Measurements from ENCODE around the gene APOL1. TPM values are rescaled to one million over a fixed set of nuclear protein-coding genes. Genes with fewer than 3 reads are reported as not detected.

APOL1 gene
- total and polyA plus RNA-seq, 9 of the 15 experiments (the other 6 are each of a cell fraction or from before 2014, with no cell fraction given): 2.5 to 9.7 (median 5.6) TPM

DNA sequence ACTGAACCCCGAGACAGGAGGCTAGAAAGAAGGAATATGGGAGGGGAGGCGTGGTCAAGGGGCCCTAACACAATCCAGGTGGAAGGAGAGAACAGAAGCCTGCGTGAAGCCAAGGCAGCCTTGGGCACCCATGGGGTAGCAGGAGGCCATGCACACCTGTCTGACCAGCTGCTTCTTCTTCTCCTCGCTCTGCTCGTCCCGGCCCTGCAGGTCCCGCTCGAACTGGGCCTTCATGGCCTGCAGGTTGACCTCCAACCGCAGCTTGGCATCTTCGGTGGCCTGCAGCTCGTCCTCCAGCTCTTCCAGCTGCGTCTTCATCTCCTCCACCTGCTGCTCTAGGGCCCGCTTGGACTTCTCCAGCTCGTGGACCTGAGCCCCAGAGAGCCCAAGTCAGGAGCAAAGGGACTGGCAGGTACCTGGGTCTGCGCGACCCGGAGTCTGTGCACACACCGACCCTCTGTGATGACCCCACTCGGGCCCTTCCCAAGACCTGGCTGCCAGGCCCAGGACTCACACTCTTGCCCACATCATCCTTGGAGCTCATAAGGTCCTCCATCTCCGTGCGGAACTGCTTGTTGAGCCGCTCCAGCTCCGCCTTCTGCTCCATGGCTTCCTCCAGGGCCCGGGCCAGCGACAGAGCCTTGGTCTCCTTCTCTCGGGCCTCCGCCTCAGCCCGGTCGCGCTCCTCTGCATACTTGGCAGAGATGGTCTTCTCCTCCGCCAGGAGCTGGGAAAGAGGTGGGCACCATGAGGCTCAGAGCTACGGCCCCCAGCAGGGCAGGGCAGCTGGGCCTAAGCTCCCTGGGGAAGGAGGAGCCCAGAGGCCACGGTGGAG, 35.9 kb downstream of the APOL1 start:
- Histone ChIP-seq H3K27ac (ENCODE audit: extremely low read depth, low read depth, low read length) (no peak overlapping the region), H3K9me3 (replicated peaks; ENCODE audit: control insufficient read depth, insufficient read depth, low read depth, low read length) (no peaks in the 10 kb centered on the region), H3K36me3 (ENCODE audit: control insufficient read depth, insufficient read depth, low read length) (peaks cover 76% of the 10 kb centered on the region), H4K20me1 (replicated peaks; ENCODE audit: control insufficient read depth, insufficient read depth, low read length) (peaks cover 6% of the 10 kb centered on the region; the same call in 1 of the 2 replicates), H3K9me1 (ENCODE audit: control insufficient read depth, insufficient read depth, low read length) (no peaks in the 10 kb centered on the region), H3K4me3 (no peak overlapping the region), H2AFZ (ENCODE audit: low read depth, low read length) (no peak overlapping the region), H3K4me1 (replicated peaks in 1 of 2; ENCODE audit: control insufficient read depth in 2 of 2, insufficient read depth in 2 of 2, low read length in 2 of 2) (peaks cover 0 to 19% of the 10 kb centered on the region in 2 experiments; a peak in 2 of 5 replicates), H3K79me2 (ENCODE audit: control insufficient read depth, insufficient read depth, low read length) (no peaks in the 10 kb centered on the region), H3K9ac (ENCODE audit: insufficient read depth in 1 of 2, low read depth in 2 of 2, low read length in 2 of 2) (no peak overlapping the region; a peak in 1 of 4 replicates), H3K4me2 (ENCODE audit: insufficient read depth, low read length) (no peak overlapping the region), H3K27me3 (ENCODE audit: control insufficient read depth in 2 of 2, insufficient read depth in 2 of 2, low read length in 2 of 2) (no peaks in the 10 kb centered on the region)
- intact Hi-C loops (cut with micrococcal nuclease) (loop anchor here (5.0 kb wide), 1 partner anchor 146 kb away; no protein-coding TSS in a partner anchor), in situ Hi-C loops (cut with MboI) (no loop called here)
- FAIRE-seq (no peak), DNase-seq (ENCODE audit: extremely low read depth in 1 of 4, low spot score in 3 of 4) (no peak), ATAC-seq (no peak)
- ChIA-PET CTCF (ENCODE audit: low intra/inter-chr PET ratio) (no interaction called here), POLR2A (no interaction called here)
- 92% methylated on average over 19 of the region's 33 CpGs for WGBS (ENCODE audit: insufficient coverage, low coverage, missing lambda C conversion rate)
- TF ChIP-seq POLR2G (IDR thresholded peaks at IDR 0.05; ENCODE audit: low read depth, low read length) (peak; percentile 61), IFI16 (CRISPR knock-in tag; IDR thresholded peaks at IDR 0.05) (no peak), PTRF (tag; IDR thresholded peaks at IDR 0.05) (no peak), PHF21A (IDR thresholded peaks at IDR 0.05; ENCODE audit: borderline replicate concordance, low read depth) (no peak), FOXA1 (IDR thresholded peaks at IDR 0.05; ENCODE audit: borderline replicate concordance) (no peak), HLTF (IDR thresholded peaks at IDR 0.05) (no peak), KLF13 (tag; IDR thresholded peaks at IDR 0.05; ENCODE audit: borderline replicate concordance, low read depth) (no peak)
- TF ChIP-seq, protein P1, sequence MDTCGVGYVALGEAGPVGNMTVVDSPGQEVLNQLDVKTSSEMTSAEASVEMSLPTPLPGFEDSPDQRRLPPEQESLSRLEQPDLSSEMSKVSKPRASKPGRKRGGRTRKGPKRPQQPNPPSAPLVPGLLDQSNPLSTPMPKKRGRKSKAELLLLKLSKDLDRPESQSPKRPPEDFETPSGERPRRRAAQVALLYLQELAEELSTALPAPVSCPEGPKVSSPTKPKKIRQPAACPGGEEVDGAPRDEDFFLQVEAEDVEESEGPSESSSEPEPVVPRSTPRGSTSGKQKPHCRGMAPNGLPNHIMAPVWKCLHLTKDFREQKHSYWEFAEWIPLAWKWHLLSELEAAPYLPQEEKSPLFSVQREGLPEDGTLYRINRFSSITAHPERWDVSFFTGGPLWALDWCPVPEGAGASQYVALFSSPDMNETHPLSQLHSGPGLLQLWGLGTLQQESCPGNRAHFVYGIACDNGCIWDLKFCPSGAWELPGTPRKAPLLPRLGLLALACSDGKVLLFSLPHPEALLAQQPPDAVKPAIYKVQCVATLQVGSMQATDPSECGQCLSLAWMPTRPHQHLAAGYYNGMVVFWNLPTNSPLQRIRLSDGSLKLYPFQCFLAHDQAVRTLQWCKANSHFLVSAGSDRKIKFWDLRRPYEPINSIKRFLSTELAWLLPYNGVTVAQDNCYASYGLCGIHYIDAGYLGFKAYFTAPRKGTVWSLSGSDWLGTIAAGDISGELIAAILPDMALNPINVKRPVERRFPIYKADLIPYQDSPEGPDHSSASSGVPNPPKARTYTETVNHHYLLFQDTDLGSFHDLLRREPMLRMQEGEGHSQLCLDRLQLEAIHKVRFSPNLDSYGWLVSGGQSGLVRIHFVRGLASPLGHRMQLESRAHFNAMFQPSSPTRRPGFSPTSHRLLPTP (IDR thresholded peaks at IDR 0.05; ENCODE audit: borderline replicate concordance, extremely low read depth, insufficient read length): no peak
- BruUV-seq (replicated peaks): TSS peak; percentile 83

Data from K562 (cell line).